PFSK-1 (cell line): ENCODE results near the gene ELOVL4.

Experiments used
- FOXP2 ChIP-seq: optimal IDR thresholded peaks from 2 replicates; pipeline ENCODE3; 2011; ENCODE audit warnings: borderline replicate concordance, control low read depth, inconsistent platforms; ENCODE audit not compliant: insufficient read depth; ENCODE audit errors: extremely low read length, extremely low read depth
- POLR2AphosphoS5 ChIP-seq: IDR thresholded peaks from 2 replicates; pipeline ENCODE4 v1.6.1; 2012; ENCODE audit warnings: low read depth, mild to moderate bottlenecking, control low read depth, low read length, moderate library complexity
- SIN3A ChIP-seq: IDR thresholded peaks from 2 replicates; pipeline ENCODE4 v1.6.1; 2012; ENCODE audit warnings: mild to moderate bottlenecking, low read length, moderate library complexity, borderline replicate concordance; ENCODE audit not compliant: insufficient read depth
- TAF1 ChIP-seq: IDR thresholded peaks from 2 replicates; pipeline ENCODE4 v1.6.1; 2012; ENCODE audit warnings: low read length, control low read depth, borderline replicate concordance; ENCODE audit not compliant: insufficient read depth
- TF ChIP-seq, protein P1 (sequence below), 2 experiments: IDR thresholded peaks; 2 replicates each; pipeline versions ENCODE4 v1.6.1 to v1.8.0; 2011 to 2012; ENCODE audit warnings: low read depth in 2 of 2, low read length in 2 of 2, control low read depth in 1 of 2, inconsistent platforms in 1 of 2, mild to moderate bottlenecking in 1 of 2, moderate library complexity in 1 of 2; ENCODE audit not compliant: insufficient read depth in 1 of 2

ELOVL4 gene

GRCh38 chr6:79922018-79922417 lies 25.3 kb downstream of the ELOVL4 start:
- no peak for TF ChIP-seq TAF1
- no peak for TF ChIP-seq FOXP2
- no peak for TF ChIP-seq POLR2AphosphoS5
- TF ChIP-seq SIN3A: no peak
- TF ChIP-seq, protein P1, sequence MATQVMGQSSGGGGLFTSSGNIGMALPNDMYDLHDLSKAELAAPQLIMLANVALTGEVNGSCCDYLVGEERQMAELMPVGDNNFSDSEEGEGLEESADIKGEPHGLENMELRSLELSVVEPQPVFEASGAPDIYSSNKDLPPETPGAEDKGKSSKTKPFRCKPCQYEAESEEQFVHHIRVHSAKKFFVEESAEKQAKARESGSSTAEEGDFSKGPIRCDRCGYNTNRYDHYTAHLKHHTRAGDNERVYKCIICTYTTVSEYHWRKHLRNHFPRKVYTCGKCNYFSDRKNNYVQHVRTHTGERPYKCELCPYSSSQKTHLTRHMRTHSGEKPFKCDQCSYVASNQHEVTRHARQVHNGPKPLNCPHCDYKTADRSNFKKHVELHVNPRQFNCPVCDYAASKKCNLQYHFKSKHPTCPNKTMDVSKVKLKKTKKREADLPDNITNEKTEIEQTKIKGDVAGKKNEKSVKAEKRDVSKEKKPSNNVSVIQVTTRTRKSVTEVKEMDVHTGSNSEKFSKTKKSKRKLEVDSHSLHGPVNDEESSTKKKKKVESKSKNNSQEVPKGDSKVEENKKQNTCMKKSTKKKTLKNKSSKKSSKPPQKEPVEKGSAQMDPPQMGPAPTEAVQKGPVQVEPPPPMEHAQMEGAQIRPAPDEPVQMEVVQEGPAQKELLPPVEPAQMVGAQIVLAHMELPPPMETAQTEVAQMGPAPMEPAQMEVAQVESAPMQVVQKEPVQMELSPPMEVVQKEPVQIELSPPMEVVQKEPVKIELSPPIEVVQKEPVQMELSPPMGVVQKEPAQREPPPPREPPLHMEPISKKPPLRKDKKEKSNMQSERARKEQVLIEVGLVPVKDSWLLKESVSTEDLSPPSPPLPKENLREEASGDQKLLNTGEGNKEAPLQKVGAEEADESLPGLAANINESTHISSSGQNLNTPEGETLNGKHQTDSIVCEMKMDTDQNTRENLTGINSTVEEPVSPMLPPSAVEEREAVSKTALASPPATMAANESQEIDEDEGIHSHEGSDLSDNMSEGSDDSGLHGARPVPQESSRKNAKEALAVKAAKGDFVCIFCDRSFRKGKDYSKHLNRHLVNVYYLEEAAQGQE (IDR thresholded peaks at IDR 0.05; ENCODE audit: insufficient read depth in 1 of 2, low read depth in 2 of 2, low read length in 2 of 2): no peak

DNA sequence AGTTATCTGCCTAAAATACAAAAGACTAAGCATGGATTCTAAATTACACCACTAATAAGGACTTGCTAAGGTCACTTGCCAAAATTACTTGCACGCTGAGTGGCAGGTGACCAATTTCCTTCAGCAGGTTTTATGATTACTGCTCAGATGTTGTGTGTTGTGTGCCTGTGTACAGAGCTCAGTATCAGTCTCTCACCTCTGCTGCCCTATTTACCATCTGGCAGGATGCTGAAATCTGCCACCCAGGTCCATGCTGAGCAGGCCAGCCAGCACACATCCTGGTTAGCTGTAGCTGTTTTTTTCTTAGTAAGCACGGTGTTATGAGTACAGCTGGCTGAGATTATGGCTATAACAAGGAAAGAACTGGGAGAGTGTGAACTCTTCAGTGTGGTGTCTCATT lies 34.0 kb downstream of the ELOVL4 start:
- TF ChIP-seq TAF1 (no peak), SIN3A (no peak), FOXP2 (no peak), POLR2AphosphoS5 (no peak)
- TF ChIP-seq, protein P1 (IDR thresholded peaks at IDR 0.05; ENCODE audit: insufficient read depth in 1 of 2, low read depth in 2 of 2, low read length in 2 of 2): no peak

DNA sequence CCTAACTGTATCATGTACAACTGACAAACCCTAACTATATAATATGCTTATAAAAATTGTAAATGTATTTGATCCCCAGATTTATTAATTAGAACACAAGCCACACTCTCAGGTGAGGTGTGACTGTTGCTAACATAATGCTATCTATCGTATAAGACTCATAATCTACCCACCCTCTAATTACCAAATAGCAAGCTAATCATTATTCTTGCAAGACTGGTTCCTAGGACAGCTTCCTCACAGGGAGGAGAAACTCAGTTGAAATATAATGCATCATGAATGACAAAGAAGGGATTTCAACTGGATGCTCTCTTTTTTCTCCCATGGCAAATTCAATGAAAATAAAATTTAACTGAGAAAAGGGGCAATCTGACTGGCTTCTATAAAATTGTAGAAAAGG lies 35.4 kb downstream of the ELOVL4 start:
- TF ChIP-seq, protein P1 (IDR thresholded peaks at IDR 0.05; ENCODE audit: insufficient read depth in 1 of 2, low read depth in 2 of 2, low read length in 2 of 2): no peak

GRCh38 chr6:79909517-79909916 lies 37.8 kb downstream of the ELOVL4 start:
- TF ChIP-seq FOXP2 (no peak), POLR2AphosphoS5 (no peak), SIN3A (no peak), TAF1 (no peak)
- TF ChIP-seq, protein P1 (IDR thresholded peaks at IDR 0.05; ENCODE audit: insufficient read depth in 1 of 2, low read depth in 2 of 2, low read length in 2 of 2): no peak

DNA sequence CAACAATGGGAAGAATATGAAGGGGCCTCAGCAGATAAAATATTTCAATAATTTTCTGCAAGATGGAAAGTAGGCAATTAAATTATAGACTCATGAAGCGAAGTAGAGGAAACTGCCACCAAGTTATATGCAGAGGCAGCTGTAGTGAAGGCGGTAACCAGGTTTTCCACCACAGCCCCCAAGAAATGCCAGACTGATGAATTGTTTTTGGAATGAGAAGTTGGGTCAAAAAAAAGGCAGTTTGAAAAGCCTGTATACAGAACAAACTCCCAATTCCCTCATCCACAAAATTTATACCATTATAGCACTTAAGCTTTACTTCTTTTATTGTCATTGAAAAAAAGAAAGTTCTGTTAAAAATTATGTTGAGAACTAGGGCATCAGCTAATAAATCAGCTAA lies 45.3 kb downstream of the ELOVL4 start:
- TF ChIP-seq FOXP2 (no peak), POLR2AphosphoS5 (no peak), SIN3A (no peak), TAF1 (no peak)
- TF ChIP-seq, protein P1 (IDR thresholded peaks at IDR 0.05; ENCODE audit: insufficient read depth in 1 of 2, low read depth in 2 of 2, low read length in 2 of 2): no peak
